NCI-H2029 treated with DMSO at 0.1 percent for 48 hours (cell line): ENCODE measurements around the gene CEP170B.
"Not testable (repeated sequence)": the region's sequence is repeated elsewhere in the genome, so short reads cannot be mapped to it uniquely, and the experiment has no call there.

Experiments
- DNase-seq: peaks from one replicate; lab custom pipeline; 2025; lab: John Stamatoyannopoulos, UW

The CEP170B gene

GRCh38 chr14:104865081-104865630 lies at the start of gene CEP170B:
TSS of gene CEP170B (plus strand) at chr14:104865268. CDS start at chr14:104868451, 3,183 bp downstream.
- no peak for DNase-seq

GRCh38 chr14:104816616-104816884 lies 48.5 kb upstream of the CEP170B start:
- DNase-seq: no peak

- no peak for DNase-seq
Measured at GRCh38 chr14:104817930-104818713, 46.9 kb upstream of the CEP170B start.

- DNase-seq: no peak
Measured at GRCh38 chr14:104818714-104819161, 46.3 kb upstream of the CEP170B start.

GRCh38 chr14:104819361-104819781 lies 45.7 kb upstream of the CEP170B start:
- DNase-seq: no peak

- DNase-seq: no peak
Measured at GRCh38 chr14:104820669-104821228, 44.3 kb upstream of the CEP170B start.

- DNase-seq: no peak
Measured at GRCh38 chr14:104821229-104821945, 43.7 kb upstream of the CEP170B start.

- DNase-seq: no peak
Measured at GRCh38 chr14:104821971-104822608, 43.0 kb upstream of the CEP170B start.

- DNase-seq: no peak
Measured at GRCh38 chr14:104822821-104823615, 42.0 kb upstream of the CEP170B start.

- DNase-seq: no peak
Measured at GRCh38 chr14:104824353-104824997, 40.6 kb upstream of the CEP170B start.

GRCh38 chr14:104826189-104826860 lies 38.7 kb upstream of the CEP170B start:
- DNase-seq: no peak

GRCh38 chr14:104826861-104827176 lies 38.2 kb upstream of the CEP170B start:
- no peak for DNase-seq

GRCh38 chr14:104827177-104828055 lies 37.7 kb upstream of the CEP170B start:
- DNase-seq: no peak

GRCh38 chr14:104830781-104831180 lies 34.3 kb upstream of the CEP170B start:
- DNase-seq: no peak

- DNase-seq: not testable (repeated sequence)
Measured at GRCh38 chr14:104836171-104836935, 28.7 kb upstream of the CEP170B start.

- DNase-seq: no peak
Measured at GRCh38 chr14:104841730-104842129, 23.3 kb upstream of the CEP170B start.

- DNase-seq: no peak
Measured at GRCh38 chr14:104843006-104843405, 22.1 kb upstream of the CEP170B start.

GRCh38 chr14:104843442-104844305 lies 21.4 kb upstream of the CEP170B start:
- no peak for DNase-seq
